Measurements from ENCODE around the gene HLA-F.

GRCh38 chr6:29674008-29674407, 49.2 kb upstream of the HLA-F start:
- TF ChIP-seq CTCF (IDR thresholded peaks at IDR 0.05), result no peak
- no peak for TF ChIP-seq EP300 (IDR thresholded peaks at IDR 0.05; ENCODE audit: borderline replicate concordance in 1 of 2, low read depth in 1 of 2, low read length in 1 of 2)
- TF ChIP-seq SMC3 (IDR thresholded peaks at IDR 0.05; ENCODE audit: low read depth, low read length), result no peak
- TF ChIP-seq POLR2AphosphoS5 (IDR thresholded peaks at IDR 0.05; ENCODE audit: low read depth, low read length), result no peak
- TF ChIP-seq TAF1 (IDR thresholded peaks at IDR 0.05; ENCODE audit: borderline replicate concordance, low read depth, low read length), result no peak
- no peak for TF ChIP-seq SIN3A (IDR thresholded peaks at IDR 0.05; ENCODE audit: borderline replicate concordance, low read depth, low read length)
- no peak for TF ChIP-seq TEAD4 (IDR thresholded peaks at IDR 0.05; ENCODE audit: borderline replicate concordance, insufficient read depth)
- no peak for TF ChIP-seq NFIC (IDR thresholded peaks at IDR 0.05; ENCODE audit: borderline replicate concordance)

Data from SK-N-SH (cell line).